Measurements from ENCODE around the gene CCDC40. TPM values are rescaled to one million over a fixed set of nuclear protein-coding genes. Genes with fewer than 3 reads are reported as not detected.

Gene CCDC40
- total and polyA plus RNA-seq, 2 of the 13 experiments (the other 11 are each of a cell fraction or from before 2014, with no cell fraction given) = 4.1 to 5.5 TPM

GRCh38 chr17:80008383-80008840 lies 28.0 kb upstream of the CCDC40 start (continued):
- TF ChIP-seq, protein P1, sequence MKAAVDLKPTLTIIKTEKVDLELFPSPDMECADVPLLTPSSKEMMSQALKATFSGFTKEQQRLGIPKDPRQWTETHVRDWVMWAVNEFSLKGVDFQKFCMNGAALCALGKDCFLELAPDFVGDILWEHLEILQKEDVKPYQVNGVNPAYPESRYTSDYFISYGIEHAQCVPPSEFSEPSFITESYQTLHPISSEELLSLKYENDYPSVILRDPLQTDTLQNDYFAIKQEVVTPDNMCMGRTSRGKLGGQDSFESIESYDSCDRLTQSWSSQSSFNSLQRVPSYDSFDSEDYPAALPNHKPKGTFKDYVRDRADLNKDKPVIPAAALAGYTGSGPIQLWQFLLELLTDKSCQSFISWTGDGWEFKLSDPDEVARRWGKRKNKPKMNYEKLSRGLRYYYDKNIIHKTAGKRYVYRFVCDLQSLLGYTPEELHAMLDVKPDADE (CRISPR knock-in tag; IDR thresholded peaks at IDR 0.05) = no peak
- no peak for TF ChIP-seq SOX13 (IDR thresholded peaks at IDR 0.05)
- TF ChIP-seq SOX13 (CRISPR knock-in tag; conservative IDR thresholded peaks at IDR 0.05 in 1 of 2, IDR thresholded peaks at IDR 0.05 in 1 of 2) = peak in 1 of 2 experiments; percentile 46; a peak in 1 of 4 replicates
- TF ChIP-seq ATF2 (CRISPR knock-in tag; IDR thresholded peaks at IDR 0.05) = peak; percentile 86
- no peak for TF ChIP-seq TERF1 (CRISPR knock-in tag; IDR thresholded peaks at IDR 0.05)
- no peak for TF ChIP-seq SNAI1 (CRISPR knock-in tag; IDR thresholded peaks at IDR 0.05; ENCODE audit: borderline replicate concordance)
- TF ChIP-seq ZSCAN20 (CRISPR knock-in tag; IDR thresholded peaks at IDR 0.05; ENCODE audit: borderline replicate concordance) = no peak
- 0 out of 2 replicates have a peak, but pooled peaks have one; percentile 39 for TF ChIP-seq SAFB2 (CRISPR knock-in tag; IDR thresholded peaks at IDR 0.05; ENCODE audit: borderline replicate concordance, low read depth)
- no peak for TF ChIP-seq REXO4 (CRISPR knock-in tag; IDR thresholded peaks at IDR 0.05; ENCODE audit: borderline replicate concordance)
- TF ChIP-seq NR2F2 (IDR thresholded peaks at IDR 0.05; ENCODE audit: borderline replicate concordance, low read depth) = no peak
- peak; percentile 58 for TF ChIP-seq SKI (IDR thresholded peaks at IDR 0.05; ENCODE audit: partially characterized antibody)
- no peak for TF ChIP-seq MAX (IDR thresholded peaks at IDR 0.05)
- 0 out of 2 replicates have a peak, but pooled peaks have one; percentile 61 for TF ChIP-seq ARNT2 (CRISPR knock-in tag; IDR thresholded peaks at IDR 0.05; ENCODE audit: low read depth)
- no peak for TF ChIP-seq ZNF460 (CRISPR knock-in tag; IDR thresholded peaks at IDR 0.05; ENCODE audit: borderline replicate concordance)
- no peak for TF ChIP-seq ZNF550 (CRISPR knock-in tag; IDR thresholded peaks at IDR 0.05; ENCODE audit: borderline replicate concordance)
- peak; percentile 53; the same call in 1 of the 2 replicates for TF ChIP-seq SMC3 (IDR thresholded peaks at IDR 0.05; ENCODE audit: low read length)
- no peak for TF ChIP-seq PAX8 (CRISPR knock-in tag; IDR thresholded peaks at IDR 0.05; ENCODE audit: borderline replicate concordance)
- TF ChIP-seq KLF12 (CRISPR knock-in tag; IDR thresholded peaks at IDR 0.05; ENCODE audit: borderline replicate concordance) = no peak
- TF ChIP-seq ZMAT3 (CRISPR knock-in tag; conservative IDR thresholded peaks at IDR 0.05) = no peak
- TF ChIP-seq ZNF280B (CRISPR knock-in tag; IDR thresholded peaks at IDR 0.05; ENCODE audit: borderline replicate concordance) = no peak
- no peak for TF ChIP-seq MYPOP (CRISPR knock-in tag; IDR thresholded peaks at IDR 0.05)
- no peak for TF ChIP-seq ZBTB7A (CRISPR knock-in tag; IDR thresholded peaks at IDR 0.05)
- TF ChIP-seq ZNF761 (CRISPR knock-in tag; conservative IDR thresholded peaks at IDR 0.05) = no peak
